NCI-H345 treated with DMSO at 0.1 percent for 48 hours (cell line): Measurements from ENCODE around the gene ASB6.

Experiments
- DNase-seq: peaks from one replicate; lab custom pipeline; 2025; ENCODE audit not compliant: unreplicated experiment; lab: John Stamatoyannopoulos, UW

Gene ASB6, protein sequence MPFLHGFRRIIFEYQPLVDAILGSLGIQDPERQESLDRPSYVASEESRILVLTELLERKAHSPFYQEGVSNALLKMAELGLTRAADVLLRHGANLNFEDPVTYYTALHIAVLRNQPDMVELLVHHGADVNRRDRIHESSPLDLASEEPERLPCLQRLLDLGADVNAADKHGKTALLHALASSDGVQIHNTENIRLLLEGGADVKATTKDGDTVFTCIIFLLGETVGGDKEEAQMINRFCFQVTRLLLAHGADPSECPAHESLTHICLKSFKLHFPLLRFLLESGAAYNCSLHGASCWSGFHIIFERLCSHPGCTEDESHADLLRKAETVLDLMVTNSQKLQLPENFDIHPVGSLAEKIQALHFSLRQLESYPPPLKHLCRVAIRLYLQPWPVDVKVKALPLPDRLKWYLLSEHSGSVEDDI

DNA sequence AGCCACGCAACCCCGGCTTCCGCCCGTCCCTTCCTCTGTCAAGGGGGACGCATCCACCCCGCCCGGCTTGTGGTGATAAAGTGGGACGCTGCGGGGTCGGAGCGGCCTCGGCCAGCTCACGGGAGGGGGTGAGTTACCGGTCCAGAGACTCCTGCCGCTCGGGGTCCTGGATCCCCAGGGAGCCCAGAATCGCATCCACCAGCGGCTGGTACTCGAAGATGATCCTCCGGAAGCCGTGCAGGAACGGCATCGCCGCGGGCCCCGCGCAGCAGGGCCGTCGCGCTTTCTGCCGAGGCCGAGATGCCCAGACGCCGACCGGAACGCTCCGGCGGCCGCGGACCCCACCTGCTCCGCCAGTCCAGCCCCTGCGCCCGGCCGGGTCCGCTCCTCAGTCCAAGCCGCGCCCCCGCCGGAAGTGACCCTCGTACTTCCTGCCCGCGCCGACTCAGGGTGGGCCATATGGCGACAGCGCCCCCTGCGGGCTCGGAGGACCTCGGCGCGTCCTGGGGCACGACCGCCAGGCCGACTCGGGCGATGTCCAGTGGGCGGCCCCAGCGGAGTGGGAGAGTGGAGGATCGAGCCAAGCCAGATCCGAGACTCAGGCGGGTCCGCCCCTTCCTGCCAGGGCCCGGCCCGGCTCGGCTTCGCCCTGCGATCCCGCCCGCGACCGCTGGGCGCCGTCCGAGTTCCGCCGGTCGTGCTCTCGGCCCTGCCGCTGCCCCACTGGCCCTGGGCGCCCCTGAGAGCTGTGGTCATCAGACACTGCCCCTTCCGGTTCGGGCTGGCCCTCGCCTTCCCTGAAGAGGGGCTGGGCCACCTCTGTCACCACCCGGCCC lies at the start of gene ASB6:
ASB6 (minus strand) TSS at position 402 of the 836 bp plus-strand sequence; CDS start at position 250, 152 bp downstream.
- peak; percentile 73 for DNase-seq

DNA sequence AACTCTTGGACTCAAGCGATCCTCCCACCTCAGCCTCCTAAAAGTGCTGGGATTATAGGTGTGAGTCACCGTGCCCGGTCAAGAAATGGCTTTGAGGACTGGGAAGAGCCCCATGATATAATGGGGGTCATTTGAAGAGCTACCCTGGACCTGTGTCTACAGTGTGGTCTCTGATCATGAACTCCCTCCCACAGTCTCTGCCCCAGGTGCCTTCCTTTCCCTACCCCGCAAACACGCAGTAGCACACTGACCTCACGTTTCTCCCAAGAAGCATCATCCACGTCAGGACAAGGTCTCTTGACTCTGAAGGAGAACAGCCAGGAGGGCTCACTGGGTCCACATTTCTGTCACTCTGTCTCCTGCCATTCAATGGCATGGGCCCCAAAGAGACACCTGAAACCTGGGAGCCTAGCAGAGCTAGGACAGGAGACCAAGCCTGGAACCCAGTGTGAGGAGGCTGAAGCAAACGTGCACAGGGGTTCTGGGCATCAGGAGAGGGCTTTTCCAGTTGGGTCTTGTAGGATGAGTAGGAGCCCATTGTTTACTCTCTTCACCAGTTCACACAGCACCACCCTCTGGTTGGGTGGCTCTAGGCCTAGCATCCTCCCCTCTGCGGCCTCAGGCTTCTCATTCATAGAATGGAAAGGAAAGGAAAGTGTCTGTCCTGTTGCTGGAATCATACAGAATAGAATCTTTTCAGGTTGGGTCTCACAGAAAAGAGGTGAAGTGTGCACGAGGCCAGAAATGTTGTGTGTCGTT lies 46.5 kb upstream of the ASB6 start:
- DNase-seq: no peak

DNA sequence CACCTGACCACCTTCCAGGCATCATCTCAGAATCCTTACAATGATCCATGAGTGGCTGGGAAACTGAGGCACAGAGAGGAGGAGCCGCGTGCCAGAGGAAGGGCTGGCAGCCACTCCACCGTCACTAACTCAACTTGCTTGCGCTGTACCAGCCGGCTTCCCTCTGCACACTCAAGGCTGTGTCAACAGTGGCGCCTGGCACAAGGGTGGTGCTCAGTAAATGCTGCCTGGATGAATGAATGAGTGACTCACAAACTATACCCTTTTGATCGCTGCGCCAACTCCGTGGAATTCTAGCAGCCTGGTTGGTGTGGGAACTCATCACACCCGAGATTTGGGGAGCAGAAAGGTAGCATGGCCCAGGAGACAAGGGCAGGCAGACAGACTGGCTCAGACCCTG lies 45.4 kb upstream of the ASB6 start:
- no peak for DNase-seq

DNA sequence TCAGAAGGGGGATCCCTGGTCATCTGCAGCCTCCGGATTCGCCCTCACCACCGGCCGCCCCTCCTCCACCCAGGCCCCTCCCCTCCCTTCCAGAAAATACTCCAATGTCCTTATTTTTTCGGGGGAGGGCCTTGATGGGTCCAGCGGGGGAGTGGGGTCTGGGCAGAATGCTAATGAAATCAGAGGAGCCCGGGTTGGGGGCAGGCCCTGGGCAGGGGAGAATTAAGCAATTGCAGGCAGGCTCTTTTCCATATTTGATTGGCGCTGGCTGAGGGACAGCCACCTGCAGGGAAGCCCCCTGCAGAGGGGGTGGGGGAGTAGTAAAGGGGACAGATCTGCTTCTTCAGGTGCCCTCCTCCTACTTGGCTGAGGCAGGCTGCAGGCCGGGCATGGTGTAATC lies 44.8 kb upstream of the ASB6 start:
- no peak for DNase-seq

DNA sequence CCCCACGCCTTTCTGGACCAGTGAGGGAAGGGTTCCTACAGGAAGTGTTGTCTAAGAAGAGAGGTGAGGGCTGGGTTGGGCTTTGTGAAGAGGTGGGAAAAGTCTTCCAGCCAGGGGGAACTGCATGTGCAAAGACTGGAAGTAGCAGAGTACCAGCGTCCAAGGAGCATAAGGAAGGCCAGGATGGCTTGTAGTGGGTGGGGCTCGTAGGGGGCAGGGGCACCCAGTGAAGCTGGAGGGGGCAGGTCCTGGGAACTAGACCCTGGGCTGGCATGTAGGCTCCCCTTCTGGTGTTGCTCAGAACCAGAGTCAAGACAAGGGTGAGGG lies 43.9 kb upstream of the ASB6 start:
- DNase-seq: no peak

DNA sequence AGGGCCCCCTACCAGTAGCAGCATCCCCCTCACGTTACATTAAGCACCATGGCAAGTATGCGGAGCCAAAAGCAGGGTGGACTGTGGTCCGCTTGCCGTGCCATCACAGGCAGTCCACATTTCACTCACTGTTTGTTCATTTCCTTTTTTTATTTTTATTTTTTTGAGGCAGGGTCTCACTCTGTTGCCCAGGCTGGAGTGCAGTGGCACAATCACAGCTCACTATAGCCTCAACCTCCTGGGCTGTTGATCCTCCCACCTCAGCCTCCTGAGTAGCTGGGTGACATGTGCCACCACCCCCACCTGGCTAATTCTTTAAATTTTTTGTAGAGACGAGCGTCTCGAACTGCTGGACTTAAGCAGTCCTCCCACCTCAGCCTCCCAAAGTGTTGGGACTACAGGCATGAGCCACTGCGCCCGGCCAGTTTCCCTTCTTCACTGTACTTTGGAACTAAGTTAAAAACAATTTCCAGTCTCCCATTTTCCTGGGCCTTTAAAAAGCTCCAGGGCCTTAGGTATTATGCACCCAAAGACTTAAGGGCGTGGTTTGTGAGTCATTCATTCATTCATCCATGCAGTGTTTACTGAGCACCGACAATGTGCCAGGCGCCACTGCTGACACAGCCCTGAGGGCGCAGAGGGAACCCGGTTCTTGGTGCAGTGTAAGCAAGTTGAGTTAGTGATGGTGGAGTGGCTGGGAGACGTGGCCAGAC lies 43.4 kb upstream of the ASB6 start:
- DNase-seq: no peak

DNA sequence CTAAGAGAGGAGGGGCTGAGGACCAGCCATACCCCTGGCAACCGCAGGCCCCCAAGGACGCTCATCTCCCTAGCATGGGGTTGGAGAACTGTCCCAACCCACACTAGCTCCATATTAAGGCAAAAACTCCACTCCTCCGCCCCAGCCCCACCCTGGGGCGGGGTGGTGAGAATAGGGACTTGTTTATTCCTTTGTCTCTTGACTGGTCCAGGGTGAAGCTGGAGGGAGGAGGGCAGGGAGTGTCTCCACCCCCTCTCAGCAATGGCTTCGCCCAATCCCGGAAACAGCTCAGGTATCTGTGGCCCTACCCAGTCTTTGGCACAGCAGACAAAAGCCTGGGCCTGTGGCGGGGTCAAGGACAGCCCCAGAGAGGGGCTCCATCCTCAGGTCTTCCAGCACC lies 40.4 kb upstream of the ASB6 start:
- no peak for DNase-seq

DNA sequence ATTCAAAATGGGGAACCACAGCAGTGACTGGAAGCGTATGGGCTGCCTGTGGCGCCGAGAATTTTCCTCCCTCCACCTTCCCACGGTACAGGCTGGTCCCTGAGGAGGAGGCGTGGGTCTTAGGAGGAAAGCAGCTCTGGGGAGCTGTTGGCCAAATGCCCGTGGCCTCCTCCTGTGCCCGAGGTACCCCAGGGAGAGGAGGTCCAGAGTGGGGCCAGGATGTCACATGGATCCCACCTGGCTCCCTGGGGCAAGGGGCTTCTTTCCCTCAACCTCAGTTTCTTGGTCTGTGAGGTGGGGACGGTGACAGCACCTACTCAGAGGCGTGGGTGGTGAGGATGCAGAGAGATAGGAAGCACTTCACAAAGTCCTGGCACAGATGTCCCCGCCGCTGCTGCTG lies 40.0 kb upstream of the ASB6 start:
- no peak for DNase-seq

DNA sequence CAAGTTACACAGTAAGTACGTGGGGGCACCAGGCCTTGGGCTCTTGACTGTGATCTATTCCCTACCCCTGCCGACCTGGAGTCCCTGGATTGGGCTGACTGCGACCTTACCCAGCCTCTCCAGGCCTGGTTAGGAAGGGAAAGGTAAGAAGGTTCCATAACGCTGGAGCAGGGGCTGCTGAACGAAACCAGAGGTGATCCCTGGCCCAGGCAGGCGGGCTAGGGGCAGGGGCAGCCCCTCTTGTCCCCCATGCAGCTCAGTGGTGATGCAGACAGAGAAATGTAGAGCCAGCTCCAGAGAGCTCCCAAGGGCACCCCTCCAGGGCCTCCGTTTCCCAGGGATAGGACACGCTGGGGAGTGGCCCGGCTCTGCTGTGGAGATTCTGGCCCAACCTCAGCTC lies 37.6 kb upstream of the ASB6 start:
- no peak for DNase-seq

DNA sequence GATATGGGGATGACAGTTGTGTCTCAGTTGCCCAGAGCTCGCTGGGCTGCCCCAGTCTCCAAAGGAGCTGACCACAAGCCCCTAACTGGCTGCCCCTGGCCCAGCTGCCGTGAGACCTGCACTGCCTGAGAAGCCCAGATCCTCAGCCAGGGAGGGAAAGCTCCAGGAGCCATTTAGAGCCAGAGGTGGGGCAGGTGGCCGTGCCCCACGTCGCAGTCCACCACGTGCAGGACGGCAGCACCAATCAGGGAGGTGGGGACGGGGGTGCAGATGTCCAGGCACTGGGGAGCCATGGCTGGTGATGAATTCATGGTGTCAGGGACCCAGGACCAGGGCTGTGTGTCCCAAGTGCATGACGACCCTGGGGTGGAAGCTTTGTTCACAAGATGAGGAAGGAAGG lies 36.9 kb upstream of the ASB6 start:
- no peak for DNase-seq

DNA sequence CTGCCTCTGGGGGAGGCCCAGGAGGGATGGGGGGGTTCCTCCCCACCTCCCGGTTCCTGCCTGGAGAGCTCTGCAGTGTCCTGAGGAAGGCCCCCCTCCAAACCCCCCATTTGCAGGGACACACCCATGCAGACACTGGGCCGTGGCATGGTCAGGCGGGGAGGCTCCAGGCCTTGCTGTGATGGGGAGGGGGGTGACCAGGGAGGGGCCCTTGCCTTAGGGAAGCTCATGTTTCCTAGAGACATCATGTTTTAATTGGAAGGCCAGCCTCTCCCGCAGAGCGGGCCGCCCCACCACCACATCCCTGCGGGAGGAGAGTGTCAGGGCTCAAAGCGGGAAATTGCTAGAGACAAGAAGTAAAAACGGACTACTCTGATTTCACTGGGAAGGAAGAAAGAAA lies 35.5 kb upstream of the ASB6 start:
- no peak for DNase-seq

DNA sequence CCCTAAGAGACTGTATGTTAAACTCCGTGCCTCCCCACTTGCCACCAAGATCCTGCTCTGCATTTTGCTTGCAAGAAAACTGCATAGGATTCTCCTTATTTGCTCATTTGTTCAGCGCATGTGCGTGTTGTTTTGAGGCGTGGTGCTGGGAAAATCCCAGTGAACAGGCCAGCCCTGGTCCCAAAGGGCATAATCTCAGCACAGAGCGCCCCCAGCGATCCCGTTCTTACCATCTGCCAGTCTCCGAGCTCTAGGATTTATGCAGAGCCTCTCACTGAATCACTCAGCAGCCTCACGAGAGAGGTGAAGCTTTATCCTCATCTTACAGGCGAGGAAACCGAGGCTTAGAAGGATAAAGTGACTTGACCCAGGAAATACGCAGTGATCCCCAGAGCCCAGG lies 35.0 kb upstream of the ASB6 start:
- no peak for DNase-seq

DNA sequence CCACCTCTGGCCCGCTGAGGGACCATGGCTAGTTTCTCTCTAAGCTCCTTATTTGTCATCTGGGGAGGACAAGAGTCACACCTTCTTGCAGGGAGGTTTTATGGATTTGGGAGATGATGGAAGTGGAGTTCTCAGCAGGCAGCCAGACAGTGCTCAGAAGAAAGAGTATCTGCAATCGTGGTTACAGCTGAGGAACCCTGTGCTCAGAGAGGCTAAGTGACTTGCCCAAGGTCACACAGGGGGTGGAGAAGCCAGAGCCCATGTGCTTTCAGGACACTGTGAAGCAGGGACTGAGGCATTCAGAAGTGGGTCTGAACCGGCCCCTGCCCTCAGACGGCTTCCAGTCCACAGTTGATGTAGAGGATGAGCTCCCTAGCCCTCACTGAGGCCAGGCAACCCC lies 34.3 kb upstream of the ASB6 start:
- DNase-seq: no peak

DNA sequence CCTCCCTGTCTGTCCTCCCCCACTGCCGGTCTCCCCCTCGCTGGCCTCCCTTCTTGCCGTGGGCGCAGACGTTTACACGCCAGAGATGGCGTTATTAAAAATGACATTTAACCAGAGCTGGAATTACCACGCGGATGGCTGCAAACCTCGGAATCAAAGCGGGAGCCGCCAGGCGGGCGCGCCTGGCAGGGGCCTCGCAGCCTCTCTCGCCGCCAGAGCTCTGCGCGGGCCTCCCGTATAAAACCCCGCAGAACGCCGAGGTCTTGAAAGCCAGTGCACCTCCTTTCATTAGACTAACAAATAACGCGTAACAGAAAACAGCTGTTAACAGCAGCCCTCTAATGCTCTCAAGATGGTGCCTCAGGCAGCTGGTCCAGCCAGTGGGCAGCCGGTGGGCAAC lies 33.7 kb upstream of the ASB6 start:
- no peak for DNase-seq

DNA sequence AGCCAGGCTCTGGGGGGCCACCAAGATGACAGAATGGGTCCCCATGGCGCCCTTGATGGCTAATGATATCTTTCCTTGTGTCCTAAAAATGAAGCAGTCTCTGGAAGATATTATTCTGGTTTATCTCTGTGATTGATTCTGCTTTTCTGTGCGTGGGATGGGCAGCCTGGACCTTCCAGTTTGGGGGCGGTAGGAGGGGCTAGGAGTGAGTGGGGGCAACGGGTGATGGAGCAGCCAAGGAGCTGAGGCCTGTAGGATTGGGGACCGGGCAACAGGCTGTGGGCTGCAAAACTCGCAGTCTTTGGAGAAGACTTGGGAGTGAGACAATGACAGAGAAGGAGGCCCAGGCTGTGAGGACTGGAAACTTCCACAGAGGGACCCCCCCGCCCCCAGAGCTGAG lies 32.3 kb upstream of the ASB6 start:
- no peak for DNase-seq

DNA sequence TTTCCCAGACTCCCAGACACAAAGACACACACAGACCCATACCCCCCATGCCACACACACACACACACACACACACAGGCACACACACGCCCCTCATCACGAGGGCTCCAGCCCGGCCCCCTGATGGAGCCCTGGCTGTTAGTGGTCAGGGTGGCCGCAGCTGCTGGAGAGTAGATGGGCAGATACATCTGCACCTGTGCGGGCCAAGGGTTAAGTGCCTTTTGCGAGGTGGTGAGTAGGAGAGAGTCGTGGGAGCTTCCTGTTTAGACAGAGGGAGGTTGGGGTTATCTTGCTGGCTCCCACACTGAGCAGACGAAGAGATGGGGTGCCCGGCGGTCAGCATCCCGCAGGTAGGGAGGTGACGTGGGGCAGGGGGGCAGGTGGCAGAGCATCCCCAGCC lies 31.7 kb upstream of the ASB6 start:
- DNase-seq: no peak

DNA sequence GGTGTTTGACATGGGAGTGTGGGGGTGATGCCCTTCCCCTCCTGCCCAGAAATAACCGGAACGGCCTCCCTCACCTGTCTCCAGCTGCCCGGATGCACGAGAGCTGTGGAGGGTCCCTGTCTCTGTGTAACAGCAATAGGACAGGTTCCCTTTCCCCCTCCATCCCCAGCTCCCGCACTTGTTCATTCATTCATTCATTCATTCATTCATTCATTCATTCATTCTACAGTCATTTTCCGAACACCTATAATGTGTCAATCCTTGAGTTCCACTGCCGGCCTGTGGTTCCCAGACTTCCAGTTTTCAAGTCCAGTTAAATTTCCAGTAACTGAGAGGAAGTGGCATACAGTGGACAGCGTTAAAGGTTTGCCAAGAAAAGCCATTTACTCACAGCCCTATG lies 30.8 kb upstream of the ASB6 start:
- no peak for DNase-seq

DNA sequence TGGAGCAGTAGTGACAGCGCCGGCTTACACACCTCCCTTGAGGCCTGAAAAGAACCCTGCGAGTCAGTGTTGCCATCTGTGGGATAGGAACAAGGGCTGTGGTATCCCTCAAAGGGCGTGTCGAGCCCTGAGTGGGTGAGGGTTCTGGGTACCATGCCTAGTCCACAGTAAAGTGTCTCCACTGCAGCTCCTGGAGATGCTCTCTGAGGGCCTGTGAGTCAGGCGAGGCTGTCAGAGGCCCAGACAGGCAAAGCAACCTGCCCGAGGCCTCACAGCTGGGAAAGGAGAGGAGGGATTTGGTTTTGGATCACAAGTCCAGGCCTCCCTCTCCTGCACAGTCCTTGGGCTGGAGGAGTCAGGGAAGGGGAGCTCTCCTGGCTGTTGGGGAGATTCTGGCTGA lies 29.6 kb upstream of the ASB6 start:
- no peak for DNase-seq

DNA sequence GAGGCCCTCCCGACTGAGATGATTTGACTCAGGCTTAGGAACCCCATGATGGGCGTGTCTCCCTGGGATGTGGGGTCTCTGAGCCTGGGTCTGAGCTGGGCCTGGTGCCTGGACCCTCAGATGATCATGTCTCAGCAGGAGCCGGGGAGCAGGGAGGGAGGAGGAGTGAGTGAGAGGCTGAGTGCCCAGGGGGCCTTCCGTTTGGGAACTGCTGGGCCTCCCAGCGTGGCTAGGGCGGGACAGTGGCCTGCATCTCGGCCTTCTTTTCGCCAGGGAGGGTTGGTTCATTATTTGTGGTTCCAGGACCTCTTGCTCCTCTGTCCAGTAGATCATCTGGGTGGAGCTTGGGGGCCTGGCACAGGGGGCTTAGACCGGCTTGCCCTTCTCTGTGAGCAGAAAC lies 29.1 kb upstream of the ASB6 start:
- DNase-seq: no peak

DNA sequence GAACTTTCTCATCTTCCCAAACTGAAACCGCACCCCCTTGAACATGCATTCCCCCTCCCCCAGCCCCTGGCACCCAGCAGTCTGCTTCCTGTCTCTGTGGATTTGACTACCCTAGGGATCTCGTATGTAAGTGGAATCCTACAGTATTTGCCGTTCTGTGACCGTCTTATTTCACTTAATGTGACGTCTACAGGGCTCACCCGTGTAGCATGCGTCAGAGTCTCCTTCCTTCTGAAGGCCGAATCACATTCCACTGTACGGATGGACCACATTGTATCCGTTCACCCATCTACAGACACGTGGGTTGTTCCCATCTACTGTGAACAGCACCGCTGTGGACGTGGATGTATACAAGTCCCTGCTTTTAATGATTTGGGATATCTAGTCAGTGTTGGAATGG lies 28.0 kb upstream of the ASB6 start:
- no peak for DNase-seq

DNA sequence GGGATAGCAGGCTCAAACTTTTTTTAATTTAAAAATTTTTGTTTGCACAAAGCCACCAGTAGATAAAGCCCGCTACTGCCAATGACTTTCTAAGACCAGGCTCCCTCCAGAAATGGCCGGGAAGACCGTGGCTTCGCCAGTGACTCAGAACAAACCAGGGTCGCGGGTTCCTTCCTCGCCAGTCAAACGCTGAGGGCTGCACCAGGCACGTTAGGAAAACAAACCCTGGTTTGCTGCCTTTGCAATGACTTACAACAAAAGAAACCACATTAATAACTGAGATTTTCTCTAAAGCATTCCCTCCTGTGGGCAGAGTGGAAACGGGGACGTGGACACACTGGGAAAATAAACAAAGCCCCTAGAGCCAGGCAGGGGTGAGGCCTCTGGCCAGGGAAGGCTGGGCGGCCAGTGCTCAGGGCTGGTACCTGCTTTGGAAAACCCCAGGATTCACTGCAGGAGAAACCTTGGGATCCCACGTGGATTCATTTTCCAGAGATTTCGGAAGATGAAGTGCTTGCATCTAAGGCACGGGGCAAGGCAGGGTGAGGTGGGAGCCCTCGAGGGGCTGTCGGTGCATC lies 27.3 kb upstream of the ASB6 start:
- DNase-seq: no peak
